Endodermal cell (in vitro differentiated cells): ENCODE data around the gene CHMP2A. TPM values are rescaled to one million over a fixed set of nuclear protein-coding genes. Genes with fewer than 3 reads are reported as not detected.

Experiments
- DNase-seq: peaks from one replicate; pipeline ENCODE4 v3.0.0-alpha.2; 2017
- H3K27ac ChIP-seq: 2 replicates; pipeline ENCODE4 v1.5.1; 2013; ENCODE audit warnings: mild to moderate bottlenecking, low read depth, low read length, moderate library complexity
- H3K27me3 ChIP-seq: 2 replicates; pipeline ENCODE4 v1.6.1; 2013; ENCODE audit warnings: mild to moderate bottlenecking, low read length, moderate library complexity; ENCODE audit not compliant: insufficient read depth, control insufficient read depth, poor library complexity, severe bottlenecking
- H3K36me3 ChIP-seq: 2 replicates; pipeline ENCODE4 v1.7.0; 2013; ENCODE audit warnings: mild to moderate bottlenecking, low read length, moderate library complexity; ENCODE audit not compliant: control insufficient read depth, insufficient read depth
- H3K4me1 ChIP-seq: one replicate; pipeline ENCODE4 v1.7.0; 2013; ENCODE audit warnings: low read length; ENCODE audit not compliant: control insufficient read depth, insufficient read depth
- H3K4me3 ChIP-seq: 2 replicates; pipeline ENCODE4 v1.5.1; 2013; ENCODE audit warnings: mild to moderate bottlenecking, low read length, moderate library complexity
- H3K9ac ChIP-seq: 2 replicates; pipeline ENCODE4 v1.6.1; 2013; ENCODE audit warnings: mild to moderate bottlenecking, low read length, moderate library complexity; ENCODE audit not compliant: poor library complexity, severe bottlenecking; ENCODE audit errors: extremely low read depth
- H3K9me3 ChIP-seq: 2 replicates; pipeline ENCODE4 v1.6.1; 2013; ENCODE audit warnings: mild to moderate bottlenecking, low read length, moderate library complexity; ENCODE audit not compliant: control insufficient read depth
- H3K27ac Mint-ChIP-seq: 2 replicates; pipeline ENCODE4 v1.8.0; 2020; ENCODE audit warnings: mixed read lengths
- H3K27me3 Mint-ChIP-seq: 2 replicates; pipeline ENCODE4 v1.8.0; 2021; ENCODE audit warnings: mild to moderate bottlenecking, mixed read lengths; ENCODE audit not compliant: insufficient read depth
- H3K36me3 Mint-ChIP-seq: 2 replicates; pipeline ENCODE4 v1.8.0; 2020; ENCODE audit warnings: low read depth, mixed read lengths
- H3K4me1 Mint-ChIP-seq: 2 replicates; pipeline ENCODE4 v1.8.0; 2020; ENCODE audit warnings: mixed read lengths
- H3K4me3 Mint-ChIP-seq: 2 replicates; pipeline ENCODE4 v1.8.0; 2020; ENCODE audit warnings: mild to moderate bottlenecking, moderate library complexity, mixed read lengths
- H3K9me3 Mint-ChIP-seq: 2 replicates; pipeline ENCODE4 v1.8.0; 2020; ENCODE audit warnings: mild to moderate bottlenecking, mixed read lengths
- WGBS, 2 experiments: methylation state at CpG; one replicate each; pipeline versions ENCODE4 v1.1.5 to v1.1.7; 2013; ENCODE audit warnings: missing lambda C conversion rate in 2 of 2, mixed read lengths in 1 of 2; ENCODE audit not compliant: insufficient coverage in 1 of 2, insufficient read length in 1 of 2; 5-methylcytosine and 5-hydroxymethylcytosine counted together
- long read RNA-seq, 4 experiments: library from polyadenylated mRNA in 2 of 4; library from RNA in 1 of 4; library from capped mRNA in 1 of 4; stranded (forward) in 3 of 4; unstranded in 1 of 4; transcript quantifications; one replicate each; pipeline ENCODE4 v2.0.0, GENCODE V29; 2020 to 2021; ENCODE audit warnings: inconsistent platforms in 1 of 4
- polyA plus RNA-seq, 2 experiments: library from polyadenylated mRNA; stranded (reverse); fragments of 50-300 nt; gene quantifications; one replicate each; pipeline ENCODE4 v1.2.3, GENCODE V29; 2013
- total RNA-seq, 2 donors: library from RNA; stranded (reverse); fragmentation: NEBNext Ultra II Directional in 1 of 2; extraction: Animal tissue kit (Norgen Biotek cat#: 25700) in 1 of 2; gene quantifications; 2 replicates in 1 of 2; 3 replicates in 1 of 2; pipeline ENCODE4 v1.2.1, GENCODE V29; 2021
- TF ChIP-seq, protein P1 (sequence below): fragments of 200-600 bp; sonication (generic); conservative IDR thresholded peaks from 2 replicates; pipeline ENCODE4 v1.5.0; 2021; ENCODE audit warnings: antibody characterized with exemption, mild to moderate bottlenecking

The CHMP2A gene
- total RNA-seq, result 100 to 1,000 TPM in 1 of 2 donors, 10 to 100 TPM in 1; 97.7 to 147 TPM
- 99.3 TPM for polyA plus RNA-seq (2013, experiment 1 of 2)
- 93.6 TPM for polyA plus RNA-seq (2013, experiment 2 of 2)
- long read RNA-seq, experiment 1, transcript CHMP2A-206 (5 exons, 1,178 nt), result minor isoform, 11 of 71 reads
- long read RNA-seq, experiment 1, transcript CHMP2A-208 (6 exons, 885 nt), result major isoform, 14 of 71 reads
- long read RNA-seq, experiment 1, transcript CHMP2A-201 (6 exons, 913 nt), result minor isoform, 5 of 71 reads
- long read RNA-seq, experiment 1, partial matches to known transcripts, result 37 of 71 reads
- long read RNA-seq, experiment 1, other reads (novel, unspliced or antisense), result 4 of 71 reads
- long read RNA-seq, experiment 2, transcript CHMP2A-208 (6 exons, 885 nt), result minor isoform, 36 of 122 reads
- long read RNA-seq, experiment 2, transcript CHMP2A-206 (5 exons, 1,178 nt), result minor isoform, 13 of 122 reads
- long read RNA-seq, experiment 2, transcript CHMP2A-201 (6 exons, 913 nt), result major isoform, 45 of 122 reads
- long read RNA-seq, experiment 2, partial matches to known transcripts, result 4 of 122 reads
- long read RNA-seq, experiment 2, other reads (novel, unspliced or antisense), result 24 of 122 reads
- long read RNA-seq, experiment 3, transcript CHMP2A-208 (6 exons, 885 nt), result minor isoform, 32 of 86 reads
- long read RNA-seq, experiment 3, transcript CHMP2A-201 (6 exons, 913 nt), result major isoform, 33 of 86 reads
- long read RNA-seq, experiment 3, partial matches to known transcripts, result 4 of 86 reads
- long read RNA-seq, experiment 3, other reads (novel, unspliced or antisense), result 13 of 86 reads
- long read RNA-seq, experiment 4, transcript CHMP2A-208 (6 exons, 885 nt), result minor isoform, 152 of 359 reads
- long read RNA-seq, experiment 4, transcript CHMP2A-206 (5 exons, 1,178 nt), result minor isoform, 6 of 359 reads
- long read RNA-seq, experiment 4, transcript CHMP2A-201 (6 exons, 913 nt), result major isoform, 175 of 359 reads
- long read RNA-seq, experiment 4, partial matches to known transcripts, result 3 of 359 reads
- long read RNA-seq, experiment 4, other reads (novel, unspliced or antisense), result 23 of 359 reads

DNA sequence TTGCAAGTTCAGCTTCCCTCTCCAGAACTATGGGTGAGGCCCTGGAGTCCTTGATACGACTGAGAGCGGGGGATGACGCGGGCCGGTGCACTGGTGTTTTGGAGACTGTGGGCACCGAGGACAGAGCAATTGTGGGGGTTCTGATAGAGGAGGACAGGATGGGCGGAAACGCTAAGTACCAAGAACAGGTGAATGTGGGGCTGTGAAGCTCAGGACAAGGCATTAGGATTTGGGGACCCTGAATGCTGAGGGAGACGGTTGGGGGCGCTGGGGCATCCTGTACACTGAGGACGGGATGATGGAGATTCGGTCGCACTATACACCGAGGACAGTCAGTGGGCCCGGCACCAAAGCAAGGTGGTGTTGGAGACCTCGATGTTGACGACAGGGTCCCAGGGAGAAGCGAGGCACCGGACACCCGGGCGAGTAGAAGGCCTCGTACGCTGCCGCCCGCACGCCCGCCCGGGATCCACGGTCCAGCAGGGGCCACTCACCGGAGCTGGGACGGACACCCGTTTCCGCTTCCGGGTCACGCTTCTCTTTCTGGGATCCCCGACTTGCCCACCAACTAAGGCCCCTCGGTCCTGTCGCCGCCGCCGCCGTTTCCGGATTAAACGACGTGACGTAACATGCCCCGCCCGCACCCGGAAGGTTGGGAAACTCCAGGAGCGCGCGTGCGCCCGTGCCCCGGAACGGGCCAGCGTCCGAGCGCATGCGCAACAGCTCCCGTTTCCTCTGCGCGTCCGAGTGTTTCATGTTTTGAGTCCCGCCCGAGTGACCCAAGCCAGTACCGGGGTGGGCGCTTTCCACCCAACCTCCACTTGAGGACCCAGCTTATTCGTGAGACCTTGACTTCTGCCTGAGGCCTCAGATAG lies at the start of gene CHMP2A:
CHMP2A (minus strand) TSS at position 612 of the 875 bp plus-strand sequence. CDS start 893 bp downstream, outside the sequence.
- no peaks in the 10 kb centered on the region for H3K9me3 ChIP-seq
- peaks cover 57% of the 10 kb centered on the region for H3K36me3 ChIP-seq
- H3K27ac ChIP-seq, result peak within 1 kb of the TSS; percentile 84
- peaks cover 27% of the 10 kb centered on the region for H3K4me1 Mint-ChIP-seq
- no peaks in the 10 kb centered on the region for H3K27me3 ChIP-seq
- peak within 1 kb of the TSS; percentile 96 for H3K4me3 Mint-ChIP-seq
- DNase-seq, result peak; percentile 99
- TF ChIP-seq, protein P1, sequence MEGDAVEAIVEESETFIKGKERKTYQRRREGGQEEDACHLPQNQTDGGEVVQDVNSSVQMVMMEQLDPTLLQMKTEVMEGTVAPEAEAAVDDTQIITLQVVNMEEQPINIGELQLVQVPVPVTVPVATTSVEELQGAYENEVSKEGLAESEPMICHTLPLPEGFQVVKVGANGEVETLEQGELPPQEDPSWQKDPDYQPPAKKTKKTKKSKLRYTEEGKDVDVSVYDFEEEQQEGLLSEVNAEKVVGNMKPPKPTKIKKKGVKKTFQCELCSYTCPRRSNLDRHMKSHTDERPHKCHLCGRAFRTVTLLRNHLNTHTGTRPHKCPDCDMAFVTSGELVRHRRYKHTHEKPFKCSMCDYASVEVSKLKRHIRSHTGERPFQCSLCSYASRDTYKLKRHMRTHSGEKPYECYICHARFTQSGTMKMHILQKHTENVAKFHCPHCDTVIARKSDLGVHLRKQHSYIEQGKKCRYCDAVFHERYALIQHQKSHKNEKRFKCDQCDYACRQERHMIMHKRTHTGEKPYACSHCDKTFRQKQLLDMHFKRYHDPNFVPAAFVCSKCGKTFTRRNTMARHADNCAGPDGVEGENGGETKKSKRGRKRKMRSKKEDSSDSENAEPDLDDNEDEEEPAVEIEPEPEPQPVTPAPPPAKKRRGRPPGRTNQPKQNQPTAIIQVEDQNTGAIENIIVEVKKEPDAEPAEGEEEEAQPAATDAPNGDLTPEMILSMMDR, result no peak
- peaks cover 43% of the 10 kb centered on the region for H3K36me3 Mint-ChIP-seq
- H3K4me3 ChIP-seq, result peak within 1 kb of the TSS; percentile 86
- H3K4me1 ChIP-seq, result no peaks in the 10 kb centered on the region
- peak within 1 kb of the TSS; percentile 99 for H3K27ac Mint-ChIP-seq
- H3K9me3 Mint-ChIP-seq, result no peaks in the 10 kb centered on the region
- WGBS, 2 experiments, result 3 to 9% methylated on average over 41 to 69 of the region's 69 CpGs
- H3K9ac ChIP-seq, result peak within 1 kb of the TSS; percentile 70
- no peaks in the 10 kb centered on the region for H3K27me3 Mint-ChIP-seq

DNA sequence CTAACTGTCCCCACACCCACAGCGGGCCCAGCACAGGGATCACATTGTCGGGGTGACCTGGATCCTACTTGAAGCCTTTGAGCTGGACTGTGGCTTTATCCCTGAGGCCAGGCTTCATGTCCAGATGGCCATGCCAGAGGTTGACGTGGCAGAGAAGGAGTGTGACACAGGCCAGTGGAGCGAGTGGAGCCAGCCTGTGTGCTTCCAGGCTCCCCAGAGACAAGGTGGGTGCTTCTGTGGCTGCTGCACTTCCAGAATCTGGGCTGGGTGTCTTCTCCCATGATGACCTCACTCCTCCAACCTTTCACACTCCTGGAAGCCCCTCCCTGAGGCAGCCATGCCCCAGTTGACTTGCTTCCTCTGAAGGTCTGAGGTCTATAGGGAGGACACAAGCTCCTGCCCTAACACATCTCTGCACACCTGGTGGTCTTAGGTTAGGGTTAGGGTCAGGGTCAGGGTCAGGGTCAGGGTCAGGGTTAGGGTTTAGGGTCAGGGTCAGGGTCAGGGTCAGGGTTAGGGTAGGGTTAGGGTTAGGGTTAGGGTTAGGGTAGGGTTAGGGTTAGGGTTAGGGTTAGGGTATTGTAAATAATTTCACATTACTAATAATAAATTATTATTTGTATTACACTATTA lies 31.3 kb upstream of the CHMP2A start:
- H3K9me3 ChIP-seq, result no peaks in the 10 kb centered on the region
- Mint-ChIP-seq H3K36me3 (peaks cover 17% of the 10 kb centered on the region), H3K9me3 (peaks cover 2% of the 10 kb centered on the region), H3K4me3 (no peak overlapping the region), H3K4me1 (peaks cover 1% of the 10 kb centered on the region), H3K27ac (no peak overlapping the region), H3K27me3 (no peaks in the 10 kb centered on the region)
- H3K27ac ChIP-seq, result no peak overlapping the region
- H3K27me3 ChIP-seq, result no peaks in the 10 kb centered on the region
- H3K4me3 ChIP-seq, result no peak overlapping the region
- 92 to 100% methylated on average over 2 to 4 of the region's 4 CpGs for WGBS, 2 experiments
- H3K4me1 ChIP-seq, result no peaks in the 10 kb centered on the region
- TF ChIP-seq, protein P1, result no peak
- peak; percentile 28 for DNase-seq
- H3K36me3 ChIP-seq, result peaks cover 15% of the 10 kb centered on the region
- no peak overlapping the region for H3K9ac ChIP-seq
